HG03108 (cell line): ENCODE data around the gene TSPAN1.

ENCODE experiments used
- ATAC-seq: cut with Tn5 transposase; IDR thresholded peaks from one replicate; pipeline ENCODE4 v1.9.1; 2021; ENCODE audit warnings: moderate library complexity; ENCODE audit not compliant: unreplicated experiment

Gene TSPAN1

GRCh38 chr1:46186076-46186475 lies 11.2 kb downstream of the TSPAN1 start:
- ATAC-seq: no peak

- ATAC-seq: no peak
Observed at GRCh38 chr1:46187106-46187869, 12.4 kb downstream of the TSPAN1 start.

- no peak for ATAC-seq
Observed at GRCh38 chr1:46188295-46189030, 13.6 kb downstream of the TSPAN1 start.

GRCh38 chr1:46190539-46190938 lies 15.7 kb downstream of the TSPAN1 start:
- no peak for ATAC-seq

- ATAC-seq: no peak
Observed at GRCh38 chr1:46191033-46191701, 16.3 kb downstream of the TSPAN1 start.

GRCh38 chr1:46192171-46192570 lies 17.3 kb downstream of the TSPAN1 start:
- ATAC-seq: no peak

GRCh38 chr1:46193285-46193684 lies 18.4 kb downstream of the TSPAN1 start:
- no peak for ATAC-seq

GRCh38 chr1:46193984-46194570 lies 19.2 kb downstream of the TSPAN1 start:
- no peak for ATAC-seq

- ATAC-seq: no peak
Observed at GRCh38 chr1:46194641-46195193, 19.8 kb downstream of the TSPAN1 start.

GRCh38 chr1:46196609-46197008 lies 21.7 kb downstream of the TSPAN1 start:
- no peak for ATAC-seq

GRCh38 chr1:46197560-46197963 lies 22.7 kb downstream of the TSPAN1 start:
- no peak for ATAC-seq

GRCh38 chr1:46197964-46198811 lies 23.3 kb downstream of the TSPAN1 start, which contains the start of gene POMGNT1:
Gene POMGNT1 (minus strand): TSS chr1:46198434. CDS start chr1:46197821, 613 bp downstream.
- peak; percentile 74 for ATAC-seq

GRCh38 chr1:46199233-46199749 lies 24.4 kb downstream of the TSPAN1 start:
- no peak for ATAC-seq

GRCh38 chr1:46203738-46204405 lies 29.0 kb downstream of the TSPAN1 start:
- no peak for ATAC-seq

GRCh38 chr1:46204406-46204742 lies 29.5 kb downstream of the TSPAN1 start:
- no peak for ATAC-seq

GRCh38 chr1:46205141-46205540 lies 30.3 kb downstream of the TSPAN1 start:
- no peak for ATAC-seq

GRCh38 chr1:46205791-46206190 lies 30.9 kb downstream of the TSPAN1 start:
- no peak for ATAC-seq

GRCh38 chr1:46206399-46206798 lies 31.5 kb downstream of the TSPAN1 start:
- ATAC-seq: no peak

GRCh38 chr1:46210561-46210960 lies 35.7 kb downstream of the TSPAN1 start:
- no peak for ATAC-seq
